ENCODE data around the gene APPBP2. TPM values are rescaled to one million over a fixed set of nuclear protein-coding genes. Genes with fewer than 3 reads are reported as not detected.

APPBP2 gene, protein sequence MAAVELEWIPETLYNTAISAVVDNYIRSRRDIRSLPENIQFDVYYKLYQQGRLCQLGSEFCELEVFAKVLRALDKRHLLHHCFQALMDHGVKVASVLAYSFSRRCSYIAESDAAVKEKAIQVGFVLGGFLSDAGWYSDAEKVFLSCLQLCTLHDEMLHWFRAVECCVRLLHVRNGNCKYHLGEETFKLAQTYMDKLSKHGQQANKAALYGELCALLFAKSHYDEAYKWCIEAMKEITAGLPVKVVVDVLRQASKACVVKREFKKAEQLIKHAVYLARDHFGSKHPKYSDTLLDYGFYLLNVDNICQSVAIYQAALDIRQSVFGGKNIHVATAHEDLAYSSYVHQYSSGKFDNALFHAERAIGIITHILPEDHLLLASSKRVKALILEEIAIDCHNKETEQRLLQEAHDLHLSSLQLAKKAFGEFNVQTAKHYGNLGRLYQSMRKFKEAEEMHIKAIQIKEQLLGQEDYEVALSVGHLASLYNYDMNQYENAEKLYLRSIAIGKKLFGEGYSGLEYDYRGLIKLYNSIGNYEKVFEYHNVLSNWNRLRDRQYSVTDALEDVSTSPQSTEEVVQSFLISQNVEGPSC
- 40.2 and 41.6 TPM in 2 replicates for total RNA-seq

GRCh38 chr17:60525685-60526514 lies at the start of gene APPBP2:
Gene APPBP2, minus strand, starts transcription at chr17:60526242. Its CDS starts 311 bp downstream, at chr17:60525931.

DNA sequence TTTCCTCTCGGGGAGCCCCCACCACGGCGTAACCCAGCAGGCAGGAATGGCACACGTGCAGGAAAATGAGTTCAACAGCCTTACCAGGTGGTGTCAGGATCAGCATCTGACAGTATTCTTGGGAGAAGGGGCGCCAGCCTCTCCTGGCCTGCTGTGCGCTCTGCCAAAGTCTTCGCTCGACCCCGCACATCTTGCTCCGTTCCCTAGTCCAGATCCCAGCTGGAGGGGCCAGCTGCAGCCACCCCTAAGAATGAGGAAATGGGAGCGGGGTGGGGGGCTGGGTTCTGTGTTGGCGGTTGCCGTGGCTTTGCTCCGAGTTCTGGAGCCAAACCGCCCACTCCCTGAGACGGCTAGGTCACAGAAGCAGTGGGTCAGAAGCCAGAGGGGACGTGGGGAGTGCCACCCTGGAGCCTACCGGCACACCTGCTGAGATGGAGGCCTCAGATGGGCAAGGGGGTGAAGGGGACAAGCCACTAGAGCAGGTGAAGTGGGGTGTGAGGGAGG lies 103.8 kb downstream of the APPBP2 start, which contains the start of gene CHCT1:
CHCT1 (plus strand) TSS at position 328 of the 504 bp plus-strand sequence; CDS start at position 432, 104 bp downstream.

Other genes with a start within 250 kb of the APPBP2 start
- gene USP32, start 134.1 kb downstream of the APPBP2 start, total RNA-seq = 44.7 and 55.2 TPM in 2 replicates
- gene CHCT1, start 103.8 kb downstream of the APPBP2 start, total RNA-seq = 0.14 TPM in 1 of 2 replicates, not detected in the other
- gene PPM1D, start 74.0 kb upstream of the APPBP2 start, total RNA-seq = 6.7 and 11.0 TPM in 2 replicates
- 22.2 and 32.1 TPM in 2 replicates for gene BCAS3, start 151.6 kb upstream of the APPBP2 start, total RNA-seq